ENCODE data around the gene COL23A1. TPM values are rescaled to one million over a fixed set of nuclear protein-coding genes. Genes with fewer than 3 reads are reported as not detected.
A peak's percentile ranks its signal among the peaks of the same experiment; 100 is the strongest.

Gene COL23A1
- total and polyA plus RNA-seq, 2 of the 8 experiments (the other 6 are each of a cell fraction or from before 2014, with no cell fraction given): 3.1 to 4.7 TPM

GRCh38 chr5:178312880-178313282, 277.3 kb downstream of the COL23A1 start:
- Histone ChIP-seq H3K27ac (ENCODE audit: low read depth, low read length) (no peak overlapping the region), H3K23ac (ENCODE audit: insufficient read length) (no peak overlapping the region), H4K5ac (ENCODE audit: insufficient read length, low read depth, low read length) (no peak overlapping the region), H3K9me3 (ENCODE audit: insufficient read depth in 2 of 2, low read depth in 1 of 2, low read length in 1 of 2) (no peaks in the 10 kb centered on the region), H3K36me3 (ENCODE audit: control insufficient read depth in 2 of 4, insufficient read depth in 4 of 4, low read length in 3 of 4) (no peaks in the 10 kb centered on the region), H2AFZ (ENCODE audit: low read length) (no peak overlapping the region), H2BK12ac (ENCODE audit: low read depth, low read length) (0 out of 2 replicates have a peak overlapping the region, but pooled peaks have one; percentile 39), H4K8ac (ENCODE audit: extremely low read depth, insufficient read depth, low read length) (no peak overlapping the region; the same call in 1 of the 2 replicates), H3K79me1 (ENCODE audit: low read depth, low read length) (no peaks in the 10 kb centered on the region), H4K91ac (replicated peaks; ENCODE audit: insufficient read length, low read length) (peak overlapping the region; percentile 44), H2AK5ac (ENCODE audit: low read depth, low read length) (0 out of 2 replicates have a peak overlapping the region, but pooled peaks have one; percentile 82), H3K4me3 (ENCODE audit: extremely low read depth in 1 of 4, insufficient read depth in 2 of 4, low read depth in 3 of 4, low read length in 4 of 4) (no peak overlapping the region), H2BK5ac (ENCODE audit: low read depth, low read length) (peak overlapping the region; percentile 66; the same call in 1 of the 2 replicates), H3K27me3 (replicated peaks in 1 of 4; ENCODE audit: control insufficient read depth in 3 of 4, extremely low read depth in 1 of 4, insufficient read depth in 3 of 4, low read length in 3 of 4) (no peaks in the 10 kb centered on the region), H3K79me2 (ENCODE audit: control insufficient read depth in 1 of 2, insufficient read depth in 2 of 2, low read length in 2 of 2) (no peaks in the 10 kb centered on the region), H2BK15ac (ENCODE audit: low read length) (no peak overlapping the region; the same call in 1 of the 2 replicates), H3K4me2 (ENCODE audit: insufficient read depth in 1 of 2, low read depth in 2 of 2, low read length in 2 of 2) (no peak overlapping the region), H3K4me1 (replicated peaks in 1 of 4; ENCODE audit: control insufficient read depth in 3 of 4, insufficient read depth in 4 of 4, low read length in 3 of 4) (peaks cover 0 to 5% (median 0%) of the 10 kb centered on the region in 4 experiments; a peak in 2 of 7 replicates), H3K23me2 (ENCODE audit: low read depth, low read length) (no peaks in the 10 kb centered on the region), H2BK120ac (replicated peaks; ENCODE audit: low read depth, low read length) (no peak overlapping the region), H3K56ac (replicated peaks; ENCODE audit: insufficient read length, low read depth, low read length) (no peak overlapping the region), H3K18ac (ENCODE audit: extremely low read depth, low read length) (no peak overlapping the region), H3K14ac (ENCODE audit: insufficient read length) (no peak overlapping the region), H3K9ac (replicated peaks in 1 of 4; ENCODE audit: extremely low read depth in 1 of 4, low read depth in 3 of 4, low read length in 3 of 4) (no peak overlapping the region), H4K20me1 (replicated peaks in 1 of 2; ENCODE audit: control insufficient read depth in 1 of 2, insufficient read depth in 2 of 2, low read length in 2 of 2) (no peaks in the 10 kb centered on the region), H3K4ac (replicated peaks; ENCODE audit: insufficient read length, low read depth, low read length) (no peak overlapping the region), H2BK20ac (ENCODE audit: low read length) (no peak overlapping the region)
- FAIRE-seq: no peak
- POLR2A ChIA-PET (ENCODE audit: partially characterized antibody): no interaction called here
- TF ChIP-seq CTBP2 (IDR thresholded peaks at IDR 0.05; ENCODE audit: borderline replicate concordance, insufficient read depth, insufficient read length, low read length): no peak
- TF ChIP-seq SIN3A (conservative IDR thresholded peaks at IDR 0.05 in 1 of 2, IDR thresholded peaks at IDR 0.05 in 1 of 2; ENCODE audit: low read depth in 1 of 2, low read length in 2 of 2): no peak
- TF ChIP-seq CHD2 (IDR thresholded peaks at IDR 0.05; ENCODE audit: low read length): no peak
- TF ChIP-seq SP2 (IDR thresholded peaks at IDR 0.05; ENCODE audit: low read length): no peak
- TF ChIP-seq BRCA1 (IDR thresholded peaks at IDR 0.05; ENCODE audit: low read depth, low read length): no peak
- TF ChIP-seq FOSL1 (IDR thresholded peaks at IDR 0.05; ENCODE audit: insufficient read depth, low read depth, low read length): no peak
- no peak for TF ChIP-seq JUND (IDR thresholded peaks at IDR 0.05; ENCODE audit: low read length)
- no peak for TF ChIP-seq KDM4A (IDR thresholded peaks at IDR 0.05; ENCODE audit: low read depth, low read length, severe bottlenecking)
- no peak for TF ChIP-seq CBX5 (IDR thresholded peaks at IDR 0.05; ENCODE audit: low read depth, low read length)
- no peak for TF ChIP-seq GABPA (IDR thresholded peaks at IDR 0.05; ENCODE audit: borderline replicate concordance, insufficient read depth, low read length)
- TF ChIP-seq ASH2L (IDR thresholded peaks at IDR 0.05; ENCODE audit: low read length): no peak
- TF ChIP-seq SIRT6 (IDR thresholded peaks at IDR 0.05; ENCODE audit: low read length): no peak
- no peak for TF ChIP-seq KDM1A (IDR thresholded peaks at IDR 0.05; ENCODE audit: borderline replicate concordance, low read length)
- TF ChIP-seq CHD1 (IDR thresholded peaks at IDR 0.05; ENCODE audit: low read depth, low read length): no peak
- no peak for TF ChIP-seq KDM5A (IDR thresholded peaks at IDR 0.05; ENCODE audit: low read length)
- 93% methylated on average over 18 of the region's 18 CpGs; no CpG with 5 or more reads in 1 of the 2 experiments for WGBS, 2 experiments (ENCODE audit: extremely low coverage in 1 of 2, insufficient coverage in 1 of 2, insufficient read length in 1 of 2, insufficient replicate concordance in 2 of 2, low coverage in 1 of 2, low lambda C conversion rate in 2 of 2, missing lambda C conversion rate in 1 of 2)
- CTCF ChIA-PET (ENCODE audit: partially characterized antibody): interaction anchor here (1.2 kb wide), 1 partner anchor 10 kb away, joined by 4 read pairs; no protein-coding TSS in a partner anchor
- DNase-seq (ENCODE audit: low read depth in 1 of 2, low spot score in 2 of 2): no peak

Measured in H1 (cell line).